NCI-H1436 treated with DMSO at 0.1 percent for 48 hours (cell line): ENCODE measurements around the gene ADAMTS10.
"Not testable (repeated sequence)": the region's sequence is repeated elsewhere in the genome, so short reads cannot be mapped to it uniquely, and the experiment has no call there.

Source experiments
- DNase-seq: peaks from one replicate; lab custom pipeline; 2025; lab: John Stamatoyannopoulos, UW

Gene ADAMTS10

DNA sequence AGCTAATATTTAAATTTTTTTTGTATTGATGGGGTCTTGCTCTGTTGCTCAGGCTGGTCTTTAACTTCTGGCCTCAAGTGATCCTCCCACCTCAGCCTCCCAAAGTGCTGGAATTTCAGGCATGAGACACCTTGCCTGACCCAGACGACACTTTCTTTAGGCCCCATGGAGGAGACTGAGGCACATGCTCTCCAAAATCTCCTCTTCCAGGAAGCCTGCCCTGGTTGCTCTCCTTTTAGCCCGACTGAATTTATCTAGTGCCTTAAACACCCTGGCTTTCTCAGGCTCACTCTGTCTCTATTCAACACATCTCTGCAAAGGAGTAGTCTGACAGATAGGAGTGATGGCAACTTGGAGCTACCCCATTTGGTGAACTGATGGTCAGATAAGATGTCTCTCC is 52.2 kb downstream of the ADAMTS10 start:
- DNase-seq = no peak

DNA sequence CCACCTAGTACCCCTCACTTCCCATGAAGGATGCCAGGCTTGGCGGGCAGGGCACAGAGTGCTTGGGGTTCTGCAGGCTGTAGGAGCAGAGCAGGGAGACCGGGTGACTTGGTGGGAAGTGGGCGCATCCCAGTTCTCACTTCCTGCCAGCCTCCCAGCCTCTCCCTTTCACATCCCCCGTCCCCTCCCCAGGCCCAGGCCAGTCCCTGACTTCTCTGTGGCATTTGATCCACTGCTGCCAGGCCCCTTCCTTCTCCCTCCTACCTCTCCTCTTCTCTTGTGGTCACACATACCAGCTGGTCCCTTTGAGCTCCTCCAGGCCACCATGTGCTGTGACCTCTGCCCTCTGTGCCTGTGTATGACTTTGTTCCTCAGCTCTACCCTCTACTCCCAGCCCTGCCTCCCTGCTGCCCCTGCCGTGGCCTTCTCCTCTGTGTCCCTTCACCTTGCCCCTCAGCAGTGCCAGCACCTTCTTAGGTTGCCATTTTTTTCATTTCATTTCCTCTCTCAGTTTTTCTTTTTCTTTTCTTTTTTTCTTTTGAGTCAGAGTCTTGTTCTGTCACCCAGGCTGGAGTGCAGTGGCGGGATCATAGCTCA is 52.8 kb downstream of the ADAMTS10 start:
- DNase-seq = no peak

DNA sequence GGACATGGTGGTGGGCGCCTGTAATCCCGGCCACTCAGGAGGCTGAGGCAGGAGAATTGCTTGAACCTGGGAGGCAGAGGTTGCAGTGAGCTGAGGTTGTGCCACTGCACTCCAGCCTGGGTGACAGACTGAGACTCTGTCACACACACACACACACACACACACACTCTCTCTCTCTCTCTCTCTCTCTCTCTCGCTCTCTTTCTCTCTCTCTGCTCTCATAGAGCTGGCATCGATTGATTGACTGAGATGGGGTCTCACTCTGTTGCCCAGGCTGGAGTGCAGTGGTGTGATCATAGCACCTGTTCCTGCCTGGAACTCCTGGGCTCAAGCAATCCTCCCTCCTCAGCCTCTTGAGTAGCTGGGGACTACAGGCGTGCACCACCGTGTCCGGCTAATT is 56.8 kb downstream of the ADAMTS10 start:
- DNase-seq = not testable (repeated sequence)

DNA sequence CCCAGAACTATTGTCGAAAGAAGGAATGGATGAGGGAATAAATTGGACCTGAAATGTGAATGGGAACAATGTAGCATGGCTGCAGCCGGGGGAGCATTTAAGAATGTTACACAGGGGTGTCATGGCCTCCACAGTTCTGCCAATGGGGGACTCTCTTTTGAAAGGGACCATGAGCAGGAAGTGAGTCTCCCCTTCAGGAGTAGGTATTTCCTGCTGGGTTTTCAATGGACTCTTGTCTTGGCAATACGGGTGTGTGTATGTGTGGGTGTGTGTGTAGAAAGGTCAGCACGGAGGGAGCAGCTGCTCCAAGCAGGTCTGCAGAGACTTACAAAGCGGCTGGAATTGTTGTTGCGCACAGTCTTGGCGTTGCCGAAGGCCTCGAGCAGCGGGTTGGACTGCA is 57.7 kb downstream of the ADAMTS10 start:
- no peak for DNase-seq

DNA sequence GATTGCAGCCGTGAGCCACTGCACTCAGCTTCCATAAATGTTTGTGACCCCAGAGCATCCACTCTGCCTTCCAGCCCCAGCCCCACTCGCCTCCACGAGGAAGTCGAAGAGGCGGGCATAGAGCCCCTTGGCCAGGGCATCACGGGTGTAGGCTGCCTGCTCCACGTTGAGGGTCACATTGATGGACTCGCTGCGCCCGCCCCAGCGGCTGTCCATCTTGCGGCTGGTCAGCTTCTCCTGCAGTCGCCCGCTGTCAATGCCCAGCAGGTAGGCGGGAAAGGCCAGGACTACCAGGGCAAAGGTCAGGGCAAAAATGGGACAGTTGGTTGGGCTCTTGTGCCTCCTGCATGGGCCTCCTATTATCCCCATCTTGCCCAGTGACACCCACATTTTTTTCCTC is 60.4 kb downstream of the ADAMTS10 start:
- DNase-seq = no peak

DNA sequence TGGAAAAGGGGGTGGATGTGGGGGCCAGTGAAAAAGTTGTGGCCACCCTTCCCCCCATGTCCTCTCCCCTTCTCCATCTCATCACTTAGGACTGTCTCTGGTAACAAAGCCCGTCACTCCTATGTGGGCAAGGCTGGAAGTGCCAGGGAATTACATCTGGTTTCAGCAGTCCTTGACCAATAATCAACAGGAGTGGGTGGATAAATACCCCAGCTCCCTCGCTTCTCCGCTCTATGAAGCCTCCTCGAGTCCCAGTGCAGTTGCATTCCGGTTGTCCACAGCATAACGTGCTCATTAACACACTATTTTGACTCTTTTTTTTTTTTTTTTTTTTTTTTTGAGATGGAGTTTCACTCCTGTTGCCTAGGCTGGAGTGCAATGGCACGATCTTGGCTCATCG is 64.8 kb downstream of the ADAMTS10 start:
- no peak for DNase-seq

DNA sequence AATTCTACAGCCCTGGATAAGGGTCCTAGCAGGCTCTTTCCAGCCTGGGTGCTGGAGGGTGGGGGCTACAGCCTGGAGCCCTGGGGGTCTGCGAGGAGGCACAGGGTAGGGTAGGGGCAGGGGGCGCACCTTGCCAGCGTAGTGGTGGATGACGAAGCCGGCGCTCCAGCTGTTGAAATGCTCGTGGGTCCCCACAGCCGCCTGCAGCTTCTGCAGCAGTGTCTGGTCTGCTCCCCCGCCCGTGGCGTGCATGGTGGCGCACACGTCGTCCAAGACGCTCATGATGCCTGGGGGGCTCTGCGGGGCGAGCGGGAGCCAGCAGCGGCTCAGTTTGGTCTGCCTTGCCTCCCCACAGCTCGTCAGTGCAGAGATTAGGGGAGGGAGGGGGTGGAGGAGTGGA is 66.3 kb downstream of the ADAMTS10 start:
- no peak for DNase-seq

DNA sequence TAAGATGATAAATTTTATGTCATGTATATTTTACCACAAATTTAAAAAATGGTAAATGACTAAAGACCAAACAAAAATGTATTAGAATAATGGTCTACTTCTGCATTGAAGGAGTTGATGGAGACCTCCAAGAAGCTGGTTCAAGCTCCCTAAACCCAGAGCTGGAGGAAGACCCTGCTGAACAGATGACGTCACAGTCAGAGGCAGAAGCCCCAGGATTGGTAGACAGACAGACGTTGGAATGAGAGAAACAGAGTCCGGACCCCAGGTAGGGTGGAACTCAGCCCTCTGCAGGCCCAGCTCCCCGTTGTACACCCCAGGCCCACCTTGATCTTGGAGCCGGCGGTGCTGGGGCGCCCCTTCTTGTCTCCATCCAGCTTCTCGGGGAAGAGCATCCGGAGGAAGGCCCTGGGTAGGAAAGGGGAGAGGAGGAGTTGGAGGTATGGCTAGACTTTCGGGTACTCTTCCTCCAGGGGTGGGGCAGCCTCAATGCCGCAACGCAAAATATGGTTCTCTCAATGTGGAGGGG is 70.8 kb downstream of the ADAMTS10 start:
- DNase-seq = no peak

DNA sequence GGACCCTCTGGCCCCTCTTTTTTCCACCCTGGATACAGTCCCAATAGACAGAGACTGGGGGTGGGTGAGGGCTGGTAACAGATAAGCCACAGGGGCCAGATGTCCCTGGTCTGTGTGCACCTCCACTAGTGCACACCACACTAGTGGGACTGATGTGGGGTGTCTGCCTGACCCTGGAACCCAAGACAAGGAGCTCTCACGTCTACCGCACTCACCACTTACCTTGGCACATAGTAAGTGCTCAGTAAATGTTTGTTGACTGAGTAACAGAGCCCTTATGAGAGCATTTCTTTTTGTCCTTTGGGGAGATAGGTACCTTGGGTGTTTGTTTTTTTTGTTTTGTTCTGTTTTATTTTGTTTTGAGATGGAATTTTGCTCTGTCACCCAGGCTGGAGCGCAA is 73.4 kb downstream of the ADAMTS10 start:
- DNase-seq = no peak

DNA sequence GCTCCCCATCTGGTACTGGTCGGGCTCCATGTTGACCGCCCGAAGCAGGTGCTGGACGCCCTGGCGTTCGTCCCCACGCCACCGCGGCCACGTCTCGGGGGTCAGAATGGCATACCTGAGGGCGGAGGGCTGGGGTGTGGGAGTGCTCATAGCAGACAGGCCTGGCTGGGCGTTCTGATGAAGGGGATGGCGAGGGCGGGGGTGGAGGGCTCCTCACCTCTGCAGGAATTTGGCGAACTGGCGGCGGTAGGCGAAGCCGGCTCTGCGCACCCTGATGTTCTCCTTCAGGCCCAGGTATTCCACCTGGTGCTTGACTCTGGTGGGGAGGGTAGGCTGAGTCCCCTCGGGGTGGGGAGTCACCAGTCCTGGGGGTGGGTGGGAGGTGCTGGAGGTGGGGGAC is 74.2 kb downstream of the ADAMTS10 start:
- DNase-seq = no peak

DNA sequence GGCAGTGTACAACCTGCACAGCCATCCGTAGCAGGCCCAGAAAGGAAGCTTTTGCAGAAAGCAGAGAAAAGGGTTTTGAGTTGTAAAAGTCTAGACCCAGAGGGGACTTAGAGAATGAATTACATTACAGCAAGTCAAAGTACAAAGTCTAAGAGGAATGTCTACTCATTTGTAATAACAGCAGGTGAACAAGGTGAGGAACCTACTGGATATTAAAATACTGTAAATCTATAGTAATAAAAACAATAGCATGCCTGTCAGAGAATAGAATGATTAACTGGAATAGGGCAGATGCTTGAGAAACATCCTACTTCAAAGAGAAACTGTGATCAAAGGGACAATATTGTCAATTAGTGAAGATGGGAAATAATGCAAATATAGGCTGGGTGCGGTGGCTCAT is 78.3 kb downstream of the ADAMTS10 start:
- DNase-seq = no peak

DNA sequence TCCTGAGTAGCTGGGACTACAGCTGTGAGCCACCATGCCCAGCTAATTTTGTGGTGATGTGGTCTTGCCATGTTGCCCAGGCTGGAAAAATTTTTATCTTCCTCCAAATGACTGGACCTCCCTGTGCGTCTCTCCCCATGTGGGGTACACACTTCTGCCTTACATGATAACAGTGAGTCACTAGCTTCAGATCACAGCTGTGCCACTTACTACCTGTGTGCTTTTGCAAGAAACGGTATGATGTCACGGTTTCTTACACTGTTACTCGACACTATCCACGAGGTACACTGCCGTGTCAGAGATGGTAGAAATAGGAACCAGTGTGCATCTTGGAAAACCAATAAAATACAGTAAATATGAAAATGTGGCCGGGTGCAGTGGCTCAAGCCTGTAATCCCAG is 79.0 kb downstream of the ADAMTS10 start:
- no peak for DNase-seq
